VCaP (cell line): ENCODE results near the gene UPK3A.
A peak's percentile ranks its signal among the peaks of the same experiment; 100 is the strongest.

Experiments
- H3K27ac ChIP-seq: fragments of 450-650 bp; 2 replicates; pipeline ENCODE4 v1.5.1; 2017
- TF ChIP-seq, protein P1 (sequence below): fragments of 450-650 bp; conservative IDR thresholded peaks from 2 replicates; pipeline ENCODE4 v1.5.1; 2017; ENCODE audit warnings: mild to moderate bottlenecking, moderate library complexity

UPK3A gene

DNA sequence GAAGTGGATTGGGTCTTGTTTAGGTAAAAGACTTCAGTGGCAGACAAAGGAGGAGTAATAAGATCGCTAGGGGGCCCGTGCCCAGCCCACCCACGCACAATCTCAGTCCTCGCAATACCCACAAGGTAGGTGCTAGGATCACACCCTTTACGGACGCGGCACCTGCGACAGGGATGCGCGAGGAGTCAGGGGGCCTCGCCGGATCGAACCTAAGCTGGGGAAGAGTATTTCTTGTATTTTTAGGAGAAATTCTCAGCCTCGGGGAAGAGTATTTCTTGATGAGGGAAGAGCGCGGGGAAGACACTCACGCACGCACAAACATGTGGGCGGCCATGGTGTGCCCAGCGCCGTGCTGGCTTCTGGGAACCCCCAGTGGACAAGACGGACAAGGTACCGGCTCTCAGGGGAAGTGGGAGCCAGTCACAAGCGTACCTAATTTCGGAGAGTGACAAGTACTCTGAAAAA is 24.2 kb downstream of the UPK3A start:
- H3K27ac ChIP-seq = peak overlapping the region; percentile 90
- TF ChIP-seq, protein P1, sequence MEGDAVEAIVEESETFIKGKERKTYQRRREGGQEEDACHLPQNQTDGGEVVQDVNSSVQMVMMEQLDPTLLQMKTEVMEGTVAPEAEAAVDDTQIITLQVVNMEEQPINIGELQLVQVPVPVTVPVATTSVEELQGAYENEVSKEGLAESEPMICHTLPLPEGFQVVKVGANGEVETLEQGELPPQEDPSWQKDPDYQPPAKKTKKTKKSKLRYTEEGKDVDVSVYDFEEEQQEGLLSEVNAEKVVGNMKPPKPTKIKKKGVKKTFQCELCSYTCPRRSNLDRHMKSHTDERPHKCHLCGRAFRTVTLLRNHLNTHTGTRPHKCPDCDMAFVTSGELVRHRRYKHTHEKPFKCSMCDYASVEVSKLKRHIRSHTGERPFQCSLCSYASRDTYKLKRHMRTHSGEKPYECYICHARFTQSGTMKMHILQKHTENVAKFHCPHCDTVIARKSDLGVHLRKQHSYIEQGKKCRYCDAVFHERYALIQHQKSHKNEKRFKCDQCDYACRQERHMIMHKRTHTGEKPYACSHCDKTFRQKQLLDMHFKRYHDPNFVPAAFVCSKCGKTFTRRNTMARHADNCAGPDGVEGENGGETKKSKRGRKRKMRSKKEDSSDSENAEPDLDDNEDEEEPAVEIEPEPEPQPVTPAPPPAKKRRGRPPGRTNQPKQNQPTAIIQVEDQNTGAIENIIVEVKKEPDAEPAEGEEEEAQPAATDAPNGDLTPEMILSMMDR = no peak

DNA sequence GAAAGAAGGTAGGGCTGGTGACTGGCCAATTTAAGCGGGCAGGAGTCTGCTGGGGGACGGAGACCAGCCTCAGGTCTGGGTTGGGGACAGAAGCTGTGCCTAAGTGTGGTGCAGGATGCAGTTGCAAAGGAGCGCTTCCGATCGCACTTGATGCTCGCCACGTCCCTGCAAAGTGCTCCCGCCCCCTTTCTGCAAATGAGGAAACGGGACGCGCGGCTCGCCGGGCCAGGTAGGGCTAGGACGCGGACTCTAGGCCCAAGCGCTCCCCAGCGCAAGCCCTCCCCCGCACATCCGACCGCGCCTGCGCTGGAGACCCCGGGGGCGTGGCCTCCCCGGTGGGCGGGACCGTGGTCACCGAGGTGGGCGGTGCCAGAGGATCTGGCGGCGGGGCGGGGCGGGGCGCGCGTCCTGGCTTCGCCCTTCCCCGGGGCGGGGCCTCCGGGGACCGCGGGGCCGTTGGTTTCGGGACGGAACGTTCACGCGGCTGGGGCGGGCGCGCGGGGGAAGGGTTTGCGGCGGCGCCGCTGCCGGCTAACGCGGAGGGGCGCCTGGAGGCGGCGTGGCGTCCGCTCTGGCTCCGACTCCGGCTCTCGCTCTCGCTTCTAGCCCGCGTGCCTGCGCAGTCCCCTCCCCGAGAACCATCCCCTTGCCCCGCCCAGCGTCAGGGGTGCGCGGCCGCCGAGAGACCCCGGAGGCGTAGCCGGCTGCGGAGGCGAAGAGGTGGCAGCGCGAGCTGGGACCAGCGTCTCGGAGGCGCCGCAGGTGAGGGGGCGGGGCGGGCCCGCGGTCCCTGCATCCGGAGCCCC is 24.9 kb downstream of the UPK3A start, which contains the start of gene FAM118A:
FAM118A (plus strand) TSS at position 513 of the 806 bp plus-strand sequence. CDS start 12,446 bp downstream, outside the sequence.
- TF ChIP-seq, protein P1 = no peak
- H3K27ac ChIP-seq = peak within 1 kb of the TSS; percentile 90

DNA sequence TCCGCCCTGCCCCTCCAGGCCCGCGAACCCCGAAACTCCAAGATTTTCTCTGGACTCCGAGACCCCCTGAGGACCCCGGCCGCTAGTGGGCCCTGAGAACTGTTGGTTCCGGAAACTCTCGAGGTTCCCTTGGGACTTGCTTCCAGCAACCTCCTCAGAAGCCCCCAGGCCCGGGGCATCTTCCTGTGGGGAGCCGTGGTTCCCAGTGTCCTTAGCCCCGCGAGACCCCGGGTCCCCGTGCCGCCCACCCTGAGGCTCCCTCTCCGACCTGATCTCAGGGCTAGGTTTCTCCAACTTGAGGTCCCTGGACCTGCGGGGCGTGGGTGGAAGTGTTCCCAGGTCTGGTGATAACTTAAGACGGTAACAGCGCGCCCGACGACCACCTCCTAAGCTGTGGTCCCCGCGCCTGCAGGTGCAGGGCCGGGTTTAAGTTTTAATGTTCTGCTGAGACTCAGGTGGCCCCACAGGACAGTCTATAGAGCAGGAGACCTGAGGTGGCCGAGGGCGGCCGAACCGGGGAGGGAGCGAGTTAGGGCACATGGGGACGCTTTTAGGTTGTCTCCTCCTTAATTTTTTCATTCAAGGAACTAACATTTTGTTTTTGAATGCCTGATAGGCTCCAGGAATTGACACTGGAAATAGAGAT is 25.7 kb downstream of the UPK3A start:
- TF ChIP-seq, protein P1 = no peak
- H3K27ac ChIP-seq = peak overlapping the region; percentile 90

DNA sequence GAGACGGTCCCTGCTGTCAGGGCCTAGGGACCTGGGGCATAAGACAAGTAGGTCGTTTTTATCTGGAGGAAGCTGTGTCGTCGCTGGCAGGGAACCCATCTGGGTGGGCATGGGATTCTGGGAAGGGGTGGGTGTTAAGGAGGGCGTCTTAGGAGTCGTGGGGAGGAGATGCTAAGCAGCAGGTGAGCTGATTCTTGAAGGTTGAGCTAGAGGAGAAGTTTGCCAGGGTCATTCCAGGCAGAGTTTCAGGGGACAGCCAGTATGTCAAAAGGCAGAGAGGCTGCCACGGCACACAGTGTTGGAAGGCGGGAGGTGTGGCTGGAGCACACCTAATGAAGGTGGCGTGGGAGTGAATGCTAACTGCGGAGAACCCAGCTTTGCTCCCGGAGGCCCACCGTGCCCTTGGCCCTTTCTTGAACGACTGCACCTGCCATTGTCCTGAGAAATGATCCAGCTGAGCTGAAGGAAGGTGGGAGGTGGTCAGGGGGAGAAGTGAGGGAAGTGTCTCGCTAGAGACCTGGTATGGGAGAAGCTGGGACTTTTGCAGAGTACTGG is 26.3 kb downstream of the UPK3A start:
- TF ChIP-seq, protein P1 = no peak
- peak overlapping the region; percentile 90 for H3K27ac ChIP-seq

DNA sequence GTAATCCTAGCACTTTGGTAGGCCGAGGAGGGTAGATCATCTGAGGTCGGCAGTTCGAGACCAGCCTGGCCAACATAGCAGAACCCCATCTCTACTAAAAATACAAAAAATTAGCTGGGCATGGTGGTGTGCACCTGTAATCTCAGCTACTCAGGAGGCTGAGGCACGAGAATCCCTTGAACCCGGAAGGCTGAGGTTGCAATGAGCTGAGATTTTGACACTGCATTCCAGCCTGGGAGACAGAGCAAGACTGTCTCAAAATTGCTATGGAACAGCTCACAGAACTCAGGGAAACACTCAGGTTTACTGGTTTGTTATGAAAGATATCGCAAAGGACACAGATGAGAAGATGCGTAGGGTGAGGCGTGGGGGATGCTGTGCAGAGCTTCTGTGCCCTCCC is 27.7 kb downstream of the UPK3A start:
- TF ChIP-seq, protein P1 = no peak
- H3K27ac ChIP-seq = no peak overlapping the region; the same call in 1 of the 2 replicates

DNA sequence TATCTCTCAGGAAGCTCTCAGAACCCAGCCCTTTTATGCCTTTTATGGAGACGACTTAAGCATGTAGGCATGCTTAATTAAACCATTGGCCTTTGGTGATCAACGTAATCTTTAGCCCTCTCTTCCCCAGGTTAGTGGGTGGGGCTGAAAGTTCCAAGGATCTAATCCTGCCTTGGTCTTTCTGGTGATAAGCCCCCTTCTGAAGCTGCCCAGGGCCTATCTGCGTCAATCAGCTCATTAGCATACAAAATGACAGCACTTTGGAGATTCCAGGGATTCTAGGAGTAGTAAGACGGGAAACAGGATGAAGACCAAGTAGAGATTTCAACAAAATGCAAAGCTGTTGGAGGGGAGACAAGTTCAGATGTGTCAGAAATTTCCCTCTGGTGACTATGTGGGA is 28.1 kb downstream of the UPK3A start:
- TF ChIP-seq, protein P1 = no peak
- H3K27ac ChIP-seq = peak overlapping the region; percentile 75

DNA sequence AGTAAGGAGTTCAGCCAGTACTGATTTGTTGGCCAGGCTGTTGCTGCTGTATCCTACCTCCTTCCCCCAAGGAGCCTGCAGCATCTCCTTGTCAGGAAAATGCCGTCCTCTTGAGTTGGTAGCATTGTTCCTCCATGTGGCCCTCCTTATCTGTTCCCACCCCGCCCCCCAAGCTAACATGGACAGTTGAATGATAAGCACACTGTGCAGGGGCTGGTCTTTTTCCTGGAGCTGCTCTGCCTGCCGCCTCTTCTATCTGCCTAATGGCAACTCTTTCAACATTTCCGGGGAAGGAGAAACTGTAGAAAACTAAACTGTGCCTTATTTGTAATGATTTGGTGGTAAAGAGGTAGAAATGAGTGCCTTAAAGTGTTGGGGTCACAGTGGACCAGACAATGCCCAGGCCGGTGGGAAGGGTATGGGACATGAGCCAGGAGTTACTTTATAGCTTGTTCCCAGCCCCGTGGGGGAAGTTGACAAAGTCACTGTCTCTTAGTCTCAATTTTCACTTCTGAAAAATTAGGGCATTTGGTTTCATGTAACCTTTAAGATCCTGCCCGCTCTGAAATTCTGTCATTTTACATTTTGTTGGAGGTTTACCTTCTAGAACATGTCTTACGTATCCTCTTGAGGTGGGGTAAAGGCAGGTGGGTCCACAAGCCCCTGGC is 29.4 kb downstream of the UPK3A start:
- peak overlapping the region; percentile 75 for H3K27ac ChIP-seq
- TF ChIP-seq, protein P1 = no peak
